ENCODE results near the gene PLK1. TPM values are rescaled to one million over a fixed set of nuclear protein-coding genes. Genes with fewer than 3 reads are reported as not detected.

The PLK1 gene
- total RNA-seq, 1 donor from 2014 or later: 108 TPM

GRCh38 chr16:23700093-23700492 lies 21.4 kb downstream of the PLK1 start:
- no peak overlapping the region for H3K4me3 Mint-ChIP-seq
- H3K4me1 Mint-ChIP-seq: peaks cover 1% of the 10 kb centered on the region
- H3K27ac Mint-ChIP-seq (ENCODE audit: unreplicated experiment): no peak overlapping the region
- no peaks in the 10 kb centered on the region for H3K36me3 Mint-ChIP-seq (ENCODE audit: low read depth)
- DNase-seq (ENCODE audit: low read depth, low spot score): no peak
- peaks cover 3% of the 10 kb centered on the region for H3K9me3 Mint-ChIP-seq
- no peak for TF ChIP-seq CTCF (conservative IDR thresholded peaks at IDR 0.05)
- peaks cover 9% of the 10 kb centered on the region for H3K27me3 Mint-ChIP-seq (ENCODE audit: low read depth)

GRCh38 chr16:23700509-23700908 lies 21.8 kb downstream of the PLK1 start:
- Mint-ChIP-seq H3K9me3 (peaks cover 3% of the 10 kb centered on the region), H3K27ac (ENCODE audit: unreplicated experiment) (no peak overlapping the region), H3K4me3 (no peak overlapping the region), H3K36me3 (ENCODE audit: low read depth) (no peaks in the 10 kb centered on the region), H3K4me1 (no peaks in the 10 kb centered on the region), H3K27me3 (ENCODE audit: low read depth) (peaks cover 9% of the 10 kb centered on the region)
- DNase-seq (ENCODE audit: low read depth, low spot score): no peak
- no peak for TF ChIP-seq CTCF (conservative IDR thresholded peaks at IDR 0.05)

GRCh38 chr16:23701045-23701444 lies 22.4 kb downstream of the PLK1 start:
- Mint-ChIP-seq H3K36me3 (ENCODE audit: low read depth) (no peaks in the 10 kb centered on the region), H3K4me3 (no peak overlapping the region), H3K27ac (ENCODE audit: unreplicated experiment) (no peak overlapping the region), H3K9me3 (peaks cover 3% of the 10 kb centered on the region), H3K27me3 (ENCODE audit: low read depth) (peaks cover 9% of the 10 kb centered on the region), H3K4me1 (no peaks in the 10 kb centered on the region)
- no peak for DNase-seq (ENCODE audit: low read depth, low spot score)
- no peak for TF ChIP-seq CTCF (conservative IDR thresholded peaks at IDR 0.05)

- TF ChIP-seq CTCF (conservative IDR thresholded peaks at IDR 0.05): no peak
- H3K27me3 Mint-ChIP-seq (ENCODE audit: low read depth): peaks cover 9% of the 10 kb centered on the region
- peaks cover 3% of the 10 kb centered on the region for H3K9me3 Mint-ChIP-seq
- H3K36me3 Mint-ChIP-seq (ENCODE audit: low read depth): no peaks in the 10 kb centered on the region
- H3K4me3 Mint-ChIP-seq: no peak overlapping the region
- no peak for DNase-seq (ENCODE audit: low read depth, low spot score)
- H3K27ac Mint-ChIP-seq (ENCODE audit: unreplicated experiment): no peak overlapping the region
- H3K4me1 Mint-ChIP-seq: no peaks in the 10 kb centered on the region
Measured at GRCh38 chr16:23702951-23703350, 24.3 kb downstream of the PLK1 start.

- Mint-ChIP-seq H3K36me3 (ENCODE audit: low read depth) (no peaks in the 10 kb centered on the region), H3K27ac (ENCODE audit: unreplicated experiment) (no peak overlapping the region), H3K27me3 (ENCODE audit: low read depth) (peaks cover 16% of the 10 kb centered on the region), H3K9me3 (peaks cover 3% of the 10 kb centered on the region), H3K4me1 (no peaks in the 10 kb centered on the region), H3K4me3 (no peak overlapping the region)
- no peak for DNase-seq (ENCODE audit: low read depth, low spot score)
- no peak for TF ChIP-seq CTCF (conservative IDR thresholded peaks at IDR 0.05)
Measured at GRCh38 chr16:23704772-23705516, 26.3 kb downstream of the PLK1 start.
